EH (cell line): ENCODE results near the gene GAS2L2.

Source experiments
- DNase-seq: peaks from one replicate; pipeline ENCODE4 v3.0.0-alpha.2; 2015; ENCODE audit warnings: low read depth

Gene GAS2L2

GRCh38 chr17:35747540-35748017, 5.5 kb downstream of the GAS2L2 start:
- peak; percentile 78 for DNase-seq

- no peak for DNase-seq
Observed at GRCh38 chr17:35745749-35746320, 7.2 kb downstream of the GAS2L2 start.

GRCh38 chr17:35745246-35745645, 7.8 kb downstream of the GAS2L2 start:
- DNase-seq, result no peak

- DNase-seq, result no peak
Observed at GRCh38 chr17:35744830-35745229, 8.2 kb downstream of the GAS2L2 start.

GRCh38 chr17:35743626-35744328, 9.3 kb downstream of the GAS2L2 start:
- DNase-seq, result peak; percentile 66

DNA sequence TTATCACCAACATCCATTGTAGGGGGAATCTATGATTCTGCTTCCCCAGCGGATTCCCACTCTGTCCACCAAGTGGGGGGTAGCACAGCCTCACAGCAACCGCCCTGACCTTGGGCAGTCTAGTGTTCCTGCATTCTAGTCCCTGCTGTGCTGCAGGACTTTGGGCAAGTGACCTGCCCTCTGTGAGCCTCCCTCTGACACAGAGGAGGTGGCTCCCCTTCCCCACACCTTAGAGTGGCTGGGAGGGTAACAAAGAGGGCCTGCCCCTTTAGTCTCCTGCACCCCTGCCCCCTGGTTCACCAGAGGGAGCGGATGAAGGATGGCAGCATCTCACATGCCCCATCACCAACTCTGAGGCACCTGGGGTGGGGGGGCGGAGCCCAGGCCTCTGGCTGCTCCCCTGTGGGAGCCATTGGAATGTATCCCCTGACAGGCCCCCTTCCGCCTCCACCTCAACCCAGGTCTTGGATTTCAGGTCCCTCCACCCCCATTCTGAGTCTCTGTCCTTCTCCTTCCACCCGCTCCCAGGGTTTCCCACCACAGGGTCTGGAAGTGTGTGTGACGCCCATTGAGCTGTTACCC, 10.1 kb downstream of the GAS2L2 start:
- no peak for DNase-seq

DNA sequence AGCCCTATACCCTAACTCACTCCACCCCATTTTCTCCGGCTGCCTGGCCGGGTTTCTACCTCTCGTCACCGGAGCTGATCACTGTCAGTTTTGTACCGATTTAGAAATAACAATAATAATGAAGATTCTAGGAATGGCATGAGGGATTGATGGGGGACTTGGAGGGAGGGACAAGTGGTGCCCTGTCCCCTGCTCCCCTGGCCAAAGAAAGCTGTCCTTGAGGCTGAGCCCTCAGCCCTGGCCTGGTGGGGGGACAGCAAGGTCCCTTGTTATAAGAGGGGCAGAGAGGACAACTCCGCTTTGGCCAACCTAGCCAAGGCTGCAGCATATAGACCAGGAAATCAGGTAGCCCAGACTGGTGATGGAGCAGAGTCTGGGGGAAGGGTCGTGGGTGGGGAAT, 10.5 kb downstream of the GAS2L2 start:
- DNase-seq, result no peak

- no peak for DNase-seq
Observed at GRCh38 chr17:35740997-35741931, 11.8 kb downstream of the GAS2L2 start.

DNA sequence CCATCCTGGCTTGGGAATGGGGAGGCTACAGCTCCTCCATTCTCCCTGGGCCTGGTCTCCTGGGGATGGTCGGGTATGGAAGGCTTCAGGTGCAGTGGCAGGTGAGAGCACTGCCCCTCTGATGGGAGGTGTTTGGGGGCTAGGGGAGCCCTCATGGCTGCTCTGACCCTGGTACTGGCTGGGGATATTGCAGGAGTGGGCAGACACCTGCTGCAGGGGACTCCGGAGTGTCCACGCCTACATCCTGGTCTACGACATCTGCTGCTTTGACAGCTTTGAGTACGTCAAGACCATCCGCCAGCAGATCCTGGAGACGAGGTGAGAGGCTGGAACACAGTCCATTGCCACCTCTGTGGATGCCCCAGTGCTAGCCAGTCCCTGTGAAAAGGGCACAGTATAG, 12.8 kb downstream of the GAS2L2 start:
- DNase-seq, result no peak

DNA sequence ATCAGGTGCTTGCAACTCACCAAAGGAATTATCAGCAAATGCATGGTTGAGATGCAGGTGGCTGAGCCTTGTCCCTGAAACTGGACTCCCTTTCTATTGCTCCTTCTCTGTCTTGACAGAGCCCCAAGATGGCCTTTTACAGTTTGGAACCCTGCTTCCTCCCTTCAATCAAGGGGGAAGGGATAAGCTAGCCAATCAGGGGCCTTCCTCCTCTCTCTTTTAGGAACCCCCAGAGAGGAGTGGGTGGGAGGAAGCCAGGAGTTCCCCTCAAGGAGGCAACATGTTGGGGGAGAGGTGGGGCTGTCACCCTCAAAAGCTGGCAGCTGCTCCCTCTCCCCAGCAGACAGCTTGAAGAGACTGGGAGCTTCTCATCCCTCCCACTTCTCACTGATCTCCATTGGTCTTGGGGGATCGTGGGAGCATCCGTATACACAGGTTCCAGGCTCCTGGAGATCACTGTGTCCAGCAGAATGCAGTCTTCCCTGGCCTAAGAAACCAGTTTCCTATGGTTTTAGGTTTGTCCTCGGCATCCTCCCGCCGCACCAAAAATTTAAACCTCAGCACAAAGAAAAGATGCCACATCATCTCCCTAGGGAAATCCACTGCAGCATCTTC, 14.4 kb downstream of the GAS2L2 start:
- DNase-seq, result no peak

- no peak for DNase-seq
Observed at GRCh38 chr17:35736236-35736635, 16.8 kb downstream of the GAS2L2 start.

DNA sequence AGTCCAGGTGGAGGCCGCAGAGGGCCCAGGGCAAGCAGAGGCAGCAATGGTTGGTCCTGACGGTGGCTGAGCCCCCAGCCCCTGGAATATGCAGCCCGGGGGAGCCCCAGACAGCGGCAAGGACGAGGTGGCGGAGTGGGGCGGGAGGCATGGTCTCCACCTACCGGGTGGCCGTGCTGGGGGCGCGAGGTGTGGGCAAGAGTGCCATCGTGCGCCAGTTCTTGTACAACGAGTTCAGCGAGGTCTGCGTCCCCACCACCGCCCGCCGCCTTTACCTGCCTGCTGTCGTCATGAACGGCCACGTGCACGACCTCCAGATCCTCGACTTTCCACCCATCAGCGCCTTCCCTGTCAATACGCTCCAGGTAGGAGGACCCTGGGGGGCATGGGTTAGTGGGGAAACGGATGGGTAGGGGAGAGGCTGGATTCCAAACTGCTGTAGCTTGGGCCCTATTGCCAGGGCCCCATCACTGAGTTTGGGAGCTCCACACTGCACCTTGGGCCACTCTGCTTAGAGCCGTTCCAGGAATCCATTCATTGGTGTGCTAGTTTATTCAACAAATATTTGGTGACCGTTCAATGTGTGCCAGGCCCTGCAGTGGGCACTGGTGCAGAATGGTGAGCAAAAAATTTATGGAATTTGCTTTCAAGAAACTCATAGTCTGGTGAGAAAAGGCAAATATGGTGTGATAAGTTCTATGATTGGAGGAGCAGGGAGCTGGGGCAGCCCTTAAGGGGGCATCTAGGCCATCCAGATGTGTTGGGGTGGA, 17.8 kb downstream of the GAS2L2 start:
- no peak for DNase-seq

DNA sequence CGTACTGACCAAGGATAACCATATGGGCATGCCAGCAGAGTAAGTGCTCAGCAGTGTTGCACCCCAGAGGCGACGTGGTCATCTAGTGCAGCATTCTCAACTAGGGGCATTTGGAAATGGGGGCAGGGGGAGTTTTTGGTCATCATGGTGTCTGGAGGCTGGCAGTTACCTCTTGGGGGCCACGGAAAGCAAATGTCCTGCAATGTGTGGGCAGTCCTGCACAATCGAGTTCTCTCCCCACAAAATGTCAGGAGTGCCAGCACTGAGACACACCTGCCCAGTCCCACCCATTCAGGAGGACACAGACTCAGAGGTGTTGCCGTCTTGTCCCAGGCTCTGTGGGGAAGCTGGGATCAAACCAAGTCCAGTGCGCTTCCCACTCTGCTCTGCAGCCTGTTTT, 18.6 kb downstream of the GAS2L2 start:
- no peak for DNase-seq

DNA sequence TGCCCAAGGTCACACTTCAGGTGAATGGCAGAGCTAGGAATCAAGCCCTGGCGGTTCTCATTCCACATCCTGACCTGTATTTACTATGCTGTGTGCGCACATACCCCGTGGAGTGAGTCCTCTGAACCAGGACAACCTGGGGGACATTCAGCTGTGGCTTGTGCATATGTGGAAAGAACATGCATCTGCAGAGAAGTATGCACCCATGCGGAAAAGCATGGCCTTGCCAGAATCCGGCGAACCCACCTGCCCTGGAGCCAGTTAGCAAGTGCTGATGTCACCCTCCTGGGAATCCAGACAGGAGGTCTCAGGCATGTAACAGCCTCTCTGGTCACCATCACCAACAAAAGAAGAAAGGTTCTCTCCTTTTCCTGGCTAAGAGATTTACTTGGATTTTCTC, 19.7 kb downstream of the GAS2L2 start:
- DNase-seq, result no peak

DNA sequence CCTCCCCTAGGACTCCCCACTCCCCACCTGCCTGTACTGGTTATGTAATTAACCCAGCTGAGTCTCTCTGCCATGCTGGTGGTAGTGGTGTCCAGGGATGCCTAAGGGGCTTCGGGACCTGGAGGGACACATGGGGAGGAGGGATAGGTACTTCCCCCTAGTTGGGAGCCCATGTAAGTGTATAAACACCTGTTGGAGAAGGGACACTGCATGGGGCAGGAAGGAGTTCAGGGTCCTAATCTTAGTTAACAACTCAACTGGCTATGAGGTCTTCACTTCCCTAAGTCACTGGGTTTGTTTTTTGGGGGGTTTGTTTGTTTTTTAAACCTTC, 20.3 kb downstream of the GAS2L2 start:
- no peak for DNase-seq

DNA sequence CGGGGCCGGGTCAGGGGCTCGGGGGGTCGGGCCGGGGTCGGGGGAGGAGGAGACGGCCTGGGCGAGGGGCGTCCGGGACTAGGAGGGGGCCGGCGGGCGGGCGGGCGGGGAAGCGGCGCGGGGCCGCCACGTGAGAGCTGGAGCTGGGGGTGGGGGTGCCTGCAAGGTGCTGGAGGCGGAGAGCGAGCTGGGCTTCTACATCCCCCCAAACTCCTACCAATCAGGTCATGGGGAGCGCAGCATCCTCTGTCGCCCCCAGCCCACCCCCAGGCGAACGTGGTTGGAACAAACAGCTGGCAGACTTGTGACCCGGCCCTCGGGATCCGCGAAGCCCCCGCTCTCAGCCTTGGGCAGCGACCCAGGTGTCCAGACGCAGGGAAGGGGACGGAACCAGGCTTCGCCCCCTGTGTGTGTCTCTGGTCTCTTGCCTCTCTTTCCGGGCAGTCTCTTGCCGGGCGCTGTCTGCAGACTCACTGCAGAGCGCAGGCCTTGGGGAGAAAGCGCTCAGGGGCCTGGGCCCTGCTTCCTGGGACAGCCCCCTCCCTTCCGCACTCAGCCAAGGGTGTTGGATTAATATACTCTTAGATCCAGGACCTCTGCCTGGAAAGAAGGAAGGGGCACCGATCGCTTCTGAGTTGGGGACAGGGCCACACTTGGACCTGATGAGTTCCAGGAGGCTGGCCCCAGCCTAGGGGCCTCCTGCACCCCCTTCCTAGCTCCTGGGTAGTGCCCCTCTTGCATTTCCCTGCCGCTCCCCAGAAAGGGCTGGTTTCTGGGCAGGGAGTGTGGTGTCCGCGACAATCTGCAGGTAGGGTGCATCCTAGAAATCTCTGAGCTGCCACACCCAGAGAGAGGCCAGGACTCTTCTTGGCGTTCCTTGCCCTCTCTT, 20.9 kb downstream of the GAS2L2 start:
- DNase-seq, result no peak

DNA sequence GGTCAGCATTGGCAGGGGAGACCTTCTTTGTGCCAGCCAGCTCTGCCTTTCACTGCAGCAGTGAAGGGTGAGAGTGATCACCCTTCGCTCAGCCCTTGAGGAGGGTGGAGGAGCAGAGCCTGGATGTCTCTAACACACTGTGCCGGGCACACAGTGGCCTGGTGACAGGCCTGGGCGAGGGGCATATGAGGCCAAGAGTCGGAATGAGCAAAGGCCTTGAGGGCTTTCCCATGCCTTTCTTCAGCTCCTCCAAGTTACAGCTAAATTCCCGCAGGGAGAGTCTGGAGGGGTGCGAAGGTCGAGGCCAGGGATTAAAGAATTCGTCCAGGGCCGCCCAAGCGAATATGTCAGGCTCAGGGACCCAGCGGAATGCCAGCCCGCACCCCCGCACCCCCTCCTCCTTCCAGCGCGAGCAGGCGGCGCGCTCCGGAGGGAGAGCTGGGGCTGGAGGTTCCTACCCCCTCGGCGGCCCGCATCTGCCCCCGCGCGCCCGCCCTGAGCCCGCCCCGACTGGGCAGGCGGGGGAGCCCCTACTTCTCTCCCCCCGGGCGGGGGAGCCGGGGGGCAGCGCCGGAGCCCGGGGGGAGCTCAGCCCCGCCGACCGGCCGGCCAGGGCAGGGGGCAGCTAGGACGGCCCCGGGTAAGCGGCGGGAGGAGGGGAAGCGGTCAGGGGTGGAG, 21.7 kb downstream of the GAS2L2 start, which contains the start of gene RASL10B:
TSS of gene RASL10B (plus strand) at position 401 of the 678 bp plus-strand sequence. CDS start 3,546 bp downstream, outside the sequence.
- peak; percentile 62 for DNase-seq

GRCh38 chr17:35730400-35731005, 22.5 kb downstream of the GAS2L2 start:
- DNase-seq, result peak; percentile 43

DNA sequence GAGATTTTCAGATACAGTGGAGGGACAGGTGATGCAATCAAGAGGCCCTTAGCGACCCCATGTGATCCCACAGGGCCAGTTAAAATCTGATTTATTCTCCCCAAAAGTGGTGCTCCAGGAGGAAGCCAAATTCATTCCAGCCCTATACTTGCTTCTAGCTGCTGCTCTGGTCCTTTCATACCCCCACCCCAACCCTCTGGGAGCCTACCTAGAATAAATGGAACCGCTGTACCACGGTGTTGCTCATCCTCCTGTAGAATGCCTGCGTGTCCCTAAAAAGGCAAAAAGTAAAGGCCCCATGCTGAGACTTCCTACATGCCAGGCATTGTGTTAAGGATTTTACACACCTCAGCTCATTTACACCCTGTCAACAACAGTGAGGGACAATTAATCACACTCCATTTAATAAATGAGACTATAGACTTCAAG, 23.6 kb downstream of the GAS2L2 start:
- DNase-seq, result no peak
